HG03565 (cell line): ENCODE results near the gene RC3H1.
"Not testable (repeated sequence)": the region's sequence is repeated elsewhere in the genome, so short reads cannot be mapped to it uniquely, and the experiment has no call there.

ENCODE experiments used
- ATAC-seq: cut with Tn5 transposase; IDR thresholded peaks from one replicate; pipeline ENCODE4 v1.9.1; 2021; ENCODE audit warnings: mild to moderate bottlenecking, moderate library complexity; ENCODE audit not compliant: unreplicated experiment

The RC3H1 gene

GRCh38 chr1:174031099-174031498 lies 8.9 kb upstream of the RC3H1 start:
- ATAC-seq = no peak

GRCh38 chr1:174028495-174028894 lies 6.3 kb upstream of the RC3H1 start:
- ATAC-seq = no peak

GRCh38 chr1:174023440-174023839 lies 1.3 kb upstream of the RC3H1 start:
- ATAC-seq = no peak

- ATAC-seq = no peak
Measured at GRCh38 chr1:174022976-174023277, 770 bp upstream of the RC3H1 start.

DNA sequence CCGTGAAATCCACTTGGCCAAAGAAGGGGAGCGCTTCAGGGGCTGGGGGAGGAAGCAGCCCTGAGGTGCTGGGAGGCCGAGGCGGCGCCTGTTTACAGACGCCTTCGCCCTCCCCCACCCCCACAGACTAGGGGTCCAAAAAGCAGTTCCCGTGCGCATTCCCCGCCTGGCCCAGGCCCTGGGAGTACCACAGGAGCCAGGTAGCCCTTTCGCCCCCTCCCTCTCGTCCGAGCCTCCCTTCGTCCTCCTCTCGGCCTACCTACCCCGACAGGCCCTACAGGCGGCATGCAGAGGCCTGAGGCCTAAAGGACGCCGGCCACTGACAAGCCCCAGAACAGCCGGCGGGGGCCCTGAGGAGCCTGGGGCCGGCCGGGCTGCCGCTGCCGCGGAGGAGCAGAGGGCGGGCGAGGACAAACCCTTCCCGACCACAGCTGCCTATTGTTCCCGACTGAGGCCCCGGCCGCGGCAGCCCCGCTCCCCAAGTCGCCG lies 522 bp downstream of the RC3H1 start:
- ATAC-seq = peak; percentile 16

GRCh38 chr1:174018565-174018964 lies 3.6 kb downstream of the RC3H1 start:
- ATAC-seq = no peak

- ATAC-seq = no peak
Measured at GRCh38 chr1:174017231-174017970, 4.8 kb downstream of the RC3H1 start.

GRCh38 chr1:174013864-174014418 lies 8.2 kb downstream of the RC3H1 start:
- ATAC-seq = no peak

DNA sequence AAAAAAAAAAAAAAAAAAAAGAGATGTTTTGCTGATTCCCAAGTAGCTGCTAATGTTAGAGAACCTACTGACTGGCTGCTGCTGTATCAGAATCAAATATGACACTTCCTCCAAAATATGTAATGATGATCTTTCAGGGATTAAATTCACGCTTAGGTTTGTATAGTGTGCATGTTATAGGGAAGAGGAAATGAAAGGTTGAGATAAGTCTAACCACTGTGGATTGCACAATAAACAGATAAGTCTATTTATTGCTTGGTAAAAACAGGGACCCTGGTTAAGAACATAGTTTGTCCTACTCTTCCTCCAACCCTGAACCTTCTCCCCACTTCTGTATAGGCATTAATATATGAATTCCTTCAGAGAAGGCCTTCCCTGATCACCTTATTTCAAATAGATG lies 13.2 kb downstream of the RC3H1 start:
- ATAC-seq = no peak

GRCh38 chr1:174008269-174008668 lies 13.9 kb downstream of the RC3H1 start:
- no peak for ATAC-seq

DNA sequence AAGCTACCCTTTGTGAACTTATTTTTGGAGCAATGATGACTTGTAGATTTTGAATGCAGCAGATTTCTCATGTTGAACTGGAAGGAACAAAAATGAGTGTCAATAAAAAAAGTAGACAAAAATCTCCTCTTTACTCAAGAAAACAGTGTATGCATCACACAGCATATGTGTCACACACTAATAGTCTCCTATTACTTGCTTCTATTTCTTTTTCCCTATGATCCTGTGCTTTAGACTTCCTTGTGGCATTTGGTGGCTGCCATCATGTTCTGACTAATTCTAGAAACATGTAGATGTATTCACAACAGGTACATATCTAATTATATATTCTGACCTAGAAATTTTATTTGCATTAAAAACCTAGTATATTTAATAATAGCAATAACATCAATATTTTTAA lies 14.3 kb downstream of the RC3H1 start:
- no peak for ATAC-seq

GRCh38 chr1:174005032-174005431 lies 17.1 kb downstream of the RC3H1 start:
- peak; percentile 94 for ATAC-seq

DNA sequence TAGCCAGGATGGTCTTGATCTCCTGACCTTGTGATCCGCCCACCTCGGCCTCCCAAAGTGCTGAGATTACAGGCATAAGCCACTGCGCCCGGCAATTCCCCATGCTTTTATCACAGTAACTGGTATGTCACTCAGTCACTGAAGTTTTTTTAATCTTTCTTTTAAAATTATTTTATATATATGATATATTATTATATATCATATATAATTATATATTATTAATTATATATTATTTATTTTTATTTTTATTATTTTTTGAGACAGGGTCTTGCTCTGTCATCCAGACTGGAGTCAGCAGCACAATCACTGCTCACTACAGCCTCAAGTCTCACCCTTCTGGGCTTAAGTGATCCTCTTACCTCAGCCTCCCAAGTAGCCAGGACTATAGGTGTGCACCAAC lies 18.3 kb downstream of the RC3H1 start:
- no peak for ATAC-seq

- no peak for ATAC-seq
Measured at GRCh38 chr1:174001573-174001972, 20.6 kb downstream of the RC3H1 start.

DNA sequence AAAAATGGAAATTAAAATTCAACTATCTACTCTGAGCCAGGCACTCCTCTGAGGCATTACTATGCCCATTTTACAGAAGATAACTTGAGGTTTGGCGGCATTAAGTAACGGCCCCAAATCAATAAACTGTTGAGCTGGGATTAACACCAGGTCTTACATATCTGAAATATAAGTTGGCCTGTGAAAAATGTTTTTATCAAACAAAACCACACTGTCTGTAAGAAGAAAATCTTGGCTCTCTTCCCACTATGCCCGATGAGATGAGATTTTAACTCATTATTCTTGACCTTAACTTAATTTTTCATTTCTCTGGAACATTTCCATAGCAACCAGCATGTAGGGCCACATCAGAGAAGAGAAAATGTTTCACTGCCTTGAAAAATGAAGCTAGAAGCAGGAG lies 21.8 kb downstream of the RC3H1 start:
- ATAC-seq = no peak

GRCh38 chr1:173997791-173998190 lies 24.4 kb downstream of the RC3H1 start:
- ATAC-seq = no peak

GRCh38 chr1:173996995-173997394 lies 25.2 kb downstream of the RC3H1 start:
- no peak for ATAC-seq

DNA sequence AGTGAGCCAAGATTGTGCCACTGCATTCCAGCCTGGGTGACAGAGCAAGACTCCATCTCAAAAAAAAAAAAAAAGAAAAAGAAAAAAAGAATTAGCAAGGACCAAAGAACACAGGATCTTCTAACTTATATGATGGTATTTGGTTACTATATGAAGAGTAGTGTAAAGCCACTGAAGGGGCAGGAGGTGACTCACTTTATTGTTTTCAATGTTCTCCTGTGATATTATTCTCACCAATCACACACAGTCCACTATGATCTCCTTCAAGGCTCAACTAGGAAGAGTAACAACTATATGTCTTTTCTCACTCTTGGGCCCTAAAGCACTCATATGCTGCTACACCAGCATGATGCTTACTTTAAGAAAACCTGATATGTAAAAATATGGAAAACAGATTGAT lies 26.7 kb downstream of the RC3H1 start:
- ATAC-seq = no peak

GRCh38 chr1:173993948-173994347 lies 28.2 kb downstream of the RC3H1 start:
- ATAC-seq = not testable (repeated sequence)

GRCh38 chr1:173988068-173988467 lies 34.1 kb downstream of the RC3H1 start:
- ATAC-seq = no peak

GRCh38 chr1:173986951-173987350 lies 35.2 kb downstream of the RC3H1 start:
- no peak for ATAC-seq

DNA sequence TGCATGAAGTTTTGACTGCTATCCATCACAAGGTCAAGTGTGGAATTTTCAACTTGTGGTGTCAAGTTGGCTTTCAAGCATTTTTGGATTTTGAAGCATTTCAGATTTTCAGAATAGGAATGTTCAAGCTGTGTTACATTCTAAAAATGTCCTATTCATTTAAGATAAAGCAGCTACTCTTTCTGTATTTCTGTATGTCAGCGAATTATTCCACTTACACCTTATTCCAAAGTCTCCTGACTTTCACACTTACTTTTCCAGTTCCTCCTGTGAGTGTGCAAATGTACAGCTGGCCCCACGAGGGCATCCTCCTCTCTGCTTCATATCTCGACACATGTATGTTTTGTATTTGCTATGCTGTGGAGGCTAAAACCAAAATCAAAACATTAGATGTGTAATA lies 51.9 kb downstream of the RC3H1 start:
- no peak for ATAC-seq

DNA sequence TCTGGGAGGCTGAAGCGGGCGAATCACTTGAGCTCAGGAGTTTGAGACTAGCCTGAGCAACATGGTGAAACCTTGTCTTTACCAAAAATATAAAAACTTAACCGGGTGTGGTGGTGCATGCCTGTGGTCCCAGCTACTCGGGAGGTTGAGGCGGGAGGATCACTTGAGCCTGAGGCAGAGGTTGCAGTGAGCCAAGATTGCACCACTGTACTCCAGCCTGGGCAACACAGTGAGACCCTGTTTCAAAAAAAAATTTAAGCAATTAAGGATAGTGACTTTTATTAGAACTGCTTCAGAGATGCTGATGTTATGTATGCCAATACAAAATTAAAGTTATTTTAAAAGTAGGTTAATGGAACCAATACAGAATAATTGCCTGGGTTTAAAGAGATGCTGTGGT lies 56.3 kb downstream of the RC3H1 start:
- ATAC-seq = not testable (repeated sequence)
